Uterus (tissue), 2 donors: ENCODE results near the gene RHBG.

Source experiments
- POLR2A ChIP-seq, 2 donors: fragments of 450-650 bp; IDR thresholded peaks; one replicate each; pipeline ENCODE4 v1.6.1; 2016; ENCODE audit warnings: antibody characterized with exemption in 2 of 2, mild to moderate bottlenecking in 1 of 2, moderate library complexity in 1 of 2
- TF ChIP-seq, protein P1 (sequence below), 4 experiments: fragments of 200-600 bp in 2 of 4; fragments of 450-650 bp in 2 of 4; sonication (generic) in 2 of 4; IDR thresholded peaks; one replicate each; pipeline ENCODE4 v1.5.1; 2016 to 2019; ENCODE audit warnings: antibody characterized with exemption in 4 of 4, mild to moderate bottlenecking in 2 of 4, moderate library complexity in 1 of 4

DNA sequence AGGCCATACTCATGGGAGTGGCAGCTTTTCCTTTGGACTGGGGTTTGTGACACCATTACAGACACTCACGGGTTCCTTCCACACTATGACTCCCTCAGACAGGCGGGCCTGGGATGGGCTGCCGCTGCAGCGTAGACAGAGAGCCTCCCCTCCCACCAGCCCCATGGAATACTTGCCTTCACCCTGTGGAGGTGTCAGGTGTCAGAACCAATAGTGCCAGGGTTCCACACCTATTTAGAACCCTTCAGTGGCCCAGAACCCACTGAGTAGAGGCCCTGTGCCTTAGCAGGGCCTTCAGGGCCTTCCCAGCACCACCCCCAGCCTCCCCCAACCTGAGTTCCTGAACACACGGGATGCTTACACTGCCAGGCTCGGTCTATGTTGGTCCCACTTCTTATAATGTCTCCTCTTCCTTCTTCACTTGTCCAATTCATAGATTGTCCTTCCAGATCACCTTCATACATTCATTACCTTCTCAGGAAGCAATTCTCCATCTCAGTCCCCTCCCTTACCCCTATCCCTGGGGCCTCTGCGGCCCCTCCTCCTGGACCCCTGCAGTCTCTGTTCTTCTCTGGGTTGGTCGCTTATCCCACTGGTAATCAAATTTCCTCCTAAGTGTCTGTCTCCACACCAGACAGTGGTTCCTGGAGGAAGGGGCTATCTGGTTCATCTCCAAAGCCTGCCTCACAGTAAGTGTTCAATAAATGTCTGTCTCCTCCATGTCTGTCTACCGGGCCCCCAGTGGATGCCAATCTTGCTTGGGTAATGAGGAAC, 1.4 kb upstream of the RHBG start:
- TF ChIP-seq, protein P1, sequence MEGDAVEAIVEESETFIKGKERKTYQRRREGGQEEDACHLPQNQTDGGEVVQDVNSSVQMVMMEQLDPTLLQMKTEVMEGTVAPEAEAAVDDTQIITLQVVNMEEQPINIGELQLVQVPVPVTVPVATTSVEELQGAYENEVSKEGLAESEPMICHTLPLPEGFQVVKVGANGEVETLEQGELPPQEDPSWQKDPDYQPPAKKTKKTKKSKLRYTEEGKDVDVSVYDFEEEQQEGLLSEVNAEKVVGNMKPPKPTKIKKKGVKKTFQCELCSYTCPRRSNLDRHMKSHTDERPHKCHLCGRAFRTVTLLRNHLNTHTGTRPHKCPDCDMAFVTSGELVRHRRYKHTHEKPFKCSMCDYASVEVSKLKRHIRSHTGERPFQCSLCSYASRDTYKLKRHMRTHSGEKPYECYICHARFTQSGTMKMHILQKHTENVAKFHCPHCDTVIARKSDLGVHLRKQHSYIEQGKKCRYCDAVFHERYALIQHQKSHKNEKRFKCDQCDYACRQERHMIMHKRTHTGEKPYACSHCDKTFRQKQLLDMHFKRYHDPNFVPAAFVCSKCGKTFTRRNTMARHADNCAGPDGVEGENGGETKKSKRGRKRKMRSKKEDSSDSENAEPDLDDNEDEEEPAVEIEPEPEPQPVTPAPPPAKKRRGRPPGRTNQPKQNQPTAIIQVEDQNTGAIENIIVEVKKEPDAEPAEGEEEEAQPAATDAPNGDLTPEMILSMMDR (IDR thresholded peaks at IDR 0.05): no peak
- TF ChIP-seq POLR2A (IDR thresholded peaks at IDR 0.05): no peak
